GM10248 (cell line): ENCODE results near the gene CYB5R4.

Experiments
- CTCF ChIA-PET: fragments of 300-600 bp; sonication (Branson Sonifier 250); formaldehyde crosslinking; extraction: SDS; loops from one replicate; lab custom pipeline; 2021; ENCODE audit warnings: antibody characterized with exemption; lab: Yijun Ruan, JAX
- POLR2A ChIA-PET: fragments of 350-650 bp; sonication (Branson Sonifier 250); formaldehyde crosslinking; extraction: SDS; loops from one replicate; lab custom pipeline; 2020; ENCODE audit warnings: antibody characterized with exemption; lab: Yijun Ruan, JAX
- DNase-seq: peaks from one replicate; pipeline ENCODE4 v3.0.0; 2012; ENCODE audit errors: extremely low spot score
- CTCF ChIP-seq: IDR thresholded peaks from 2 replicates; pipeline ENCODE4 v1.5.1; 2012; ENCODE audit warnings: mild to moderate bottlenecking, low read depth; ENCODE audit errors: extremely low read depth, missing control alignments, control extremely low read depth

CYB5R4 gene

GRCh38 chr6:83970582-83970981, 111.1 kb downstream of the CYB5R4 start:
- no peak for DNase-seq
- ChIA-PET POLR2A (no interaction called here), CTCF (interaction anchor here (1.6 kb wide), 1 partner anchor 16 kb away, joined by 6 read pairs; no protein-coding TSS in a partner anchor)
- no peak for TF ChIP-seq CTCF

DNA sequence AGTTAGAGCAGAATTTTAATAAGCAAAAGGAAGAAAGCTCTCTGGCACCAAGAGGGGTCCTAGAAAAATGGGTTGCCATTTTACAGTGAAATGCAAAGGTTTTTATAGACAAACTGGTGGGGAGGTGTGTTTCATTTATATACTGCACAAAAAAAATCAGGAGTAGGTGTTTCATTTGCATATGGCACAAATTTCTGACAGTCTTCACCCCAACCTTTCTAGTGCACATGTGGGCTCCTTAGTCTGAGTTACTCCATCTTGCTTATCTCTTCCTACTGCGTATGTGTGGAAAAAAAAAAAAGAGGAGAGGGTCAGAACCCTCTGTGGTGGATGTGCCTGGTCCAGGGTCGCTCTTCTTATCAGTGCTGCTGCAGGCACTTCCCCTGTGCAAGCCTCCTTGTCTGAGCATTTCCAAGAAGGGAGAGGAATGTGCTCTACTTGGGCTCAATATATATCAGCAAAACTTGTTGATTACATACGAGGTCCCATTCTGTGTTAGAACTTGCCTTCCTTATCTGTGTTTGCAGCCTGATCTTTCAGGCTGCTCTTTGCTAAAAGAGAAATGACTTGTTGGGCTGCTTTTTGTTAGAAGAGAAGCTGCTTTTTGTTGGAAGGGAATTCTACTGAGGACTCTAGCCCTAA, 115.0 kb downstream of the CYB5R4 start:
- TF ChIP-seq CTCF, result no peak
- ChIA-PET CTCF (interaction anchor here (0.9 to 1.3 kb wide), 2 partner anchors 11 to 13 kb away, joined by 3 to 5 read pairs; no protein-coding TSS in a partner anchor), POLR2A (no interaction called here)
- no peak for DNase-seq

DNA sequence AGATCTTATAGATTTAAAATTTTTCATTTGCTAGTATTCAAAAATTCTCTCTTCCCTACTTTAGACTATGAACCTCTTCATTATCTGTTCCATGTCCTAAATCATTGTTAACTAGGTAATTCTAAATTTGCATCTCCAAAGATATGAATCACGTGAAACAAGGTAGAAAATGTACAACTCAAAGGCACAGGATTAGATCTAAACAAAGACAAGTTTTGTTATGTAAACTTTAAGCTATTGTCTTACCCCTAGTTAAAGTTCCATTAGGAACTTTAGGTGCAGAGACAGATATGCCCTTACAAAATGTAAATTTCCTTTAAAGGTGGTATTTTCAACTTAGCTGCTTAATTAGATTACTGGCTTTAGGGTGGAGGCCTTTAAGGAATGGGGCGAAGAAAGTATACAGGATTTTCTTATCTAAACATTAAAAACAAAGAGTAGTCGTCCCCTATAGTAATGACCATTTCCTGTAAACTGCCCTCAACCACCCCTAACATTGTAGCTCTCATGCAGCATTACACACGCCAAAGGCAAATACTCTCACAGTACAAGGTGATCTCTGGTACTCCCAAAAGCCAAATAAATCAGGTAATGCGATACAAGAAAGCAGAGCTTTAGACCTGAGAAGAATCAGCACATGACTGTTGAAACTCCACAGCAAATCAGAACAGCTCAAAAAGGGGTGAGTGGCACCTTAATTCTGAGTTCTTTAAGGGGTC, 116.7 kb downstream of the CYB5R4 start:
- POLR2A ChIA-PET, result no interaction called here
- CTCF ChIA-PET, result interaction anchor here (1.1 kb wide), 1 partner anchor 12 kb away, joined by 3 read pairs; no protein-coding TSS in a partner anchor
- DNase-seq, result no peak
- no peak for TF ChIP-seq CTCF

DNA sequence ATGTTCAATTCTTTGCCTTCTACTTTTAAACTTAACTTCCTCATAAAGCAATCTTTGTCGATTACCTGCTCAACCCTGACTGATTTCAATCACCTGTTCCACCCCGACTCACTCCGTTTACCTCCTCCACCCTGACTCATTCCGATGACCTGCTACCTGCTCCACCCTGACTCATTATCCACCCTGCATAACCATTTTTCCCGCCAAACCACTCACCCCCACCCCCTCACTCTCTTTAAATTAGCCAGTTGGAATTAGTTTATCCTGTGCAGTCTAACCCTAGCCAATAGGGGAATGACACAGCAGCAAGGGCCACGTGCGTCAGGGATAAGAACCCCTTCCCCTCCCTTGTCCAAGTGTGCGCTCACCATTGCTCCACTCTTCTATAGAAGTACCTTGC, 117.4 kb downstream of the CYB5R4 start:
- TF ChIP-seq CTCF, result no peak
- CTCF ChIA-PET, result interaction anchor here (1.1 kb wide), 1 partner anchor 11 kb away, joined by 3 read pairs; no protein-coding TSS in a partner anchor
- DNase-seq, result no peak
- POLR2A ChIA-PET, result no interaction called here

DNA sequence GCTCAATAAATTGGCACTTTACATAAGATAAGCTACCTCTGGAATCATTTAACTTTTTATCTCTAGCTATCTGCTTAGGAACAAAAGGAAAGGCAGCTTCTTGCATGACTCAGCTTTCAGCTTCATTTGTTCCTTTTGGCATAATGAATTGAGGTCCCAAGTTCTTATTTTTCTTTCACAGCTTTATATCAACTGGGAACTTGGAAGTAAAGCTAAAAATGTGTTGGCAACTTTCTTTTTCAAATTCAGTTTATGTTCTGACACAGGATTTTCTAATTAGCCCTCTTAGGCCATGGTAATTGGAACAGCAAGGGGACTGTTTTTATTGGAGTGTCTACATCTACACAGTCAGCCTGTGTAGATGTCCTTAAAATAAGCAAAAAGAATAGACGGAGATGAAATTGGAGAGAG, 118.8 kb downstream of the CYB5R4 start:
- ChIA-PET POLR2A (no interaction called here), CTCF (interaction anchor here (1.2 kb wide), 1 partner anchor 9 kb away, joined by 3 read pairs; no protein-coding TSS in a partner anchor)
- TF ChIP-seq CTCF, result no peak
- no peak for DNase-seq

GRCh38 chr6:83978997-83979396, 119.5 kb downstream of the CYB5R4 start:
- CTCF ChIA-PET, result no interaction called here

More at GRCh38 chr6:83978997-83979396, 119.5 kb downstream of the CYB5R4 start:
- DNase-seq, result no peak
- POLR2A ChIA-PET, result no interaction called here
- TF ChIP-seq CTCF, result no peak
